ENCODE data around the gene XKRX.
A peak's percentile ranks its signal among the peaks of the same experiment; 100 is the strongest.

XKRX gene

GRCh38 chrX:100928660-100929613 lies at the start of gene XKRX:
TSS of gene XKRX (minus strand) at chrX:100928917. CDS start at chrX:100928304, 613 bp downstream.
- H3K4me3 ChIP-seq (ENCODE audit: low read depth, low read length): peak within 1 kb of the TSS; percentile 51
- no peaks in the 10 kb centered on the region for H3K27me3 ChIP-seq (replicated peaks)
- H3K27ac ChIP-seq: no peak within 1 kb of the TSS
- in situ Hi-C loops (cut with HindIII; ENCODE audit: low pct_ligation_motif_present, low sequenced_read_pairs): no loop called here
- TF ChIP-seq CTCF (IDR thresholded peaks at IDR 0.05; ENCODE audit: low read depth, low read length, missing control alignments): no peak
- no peak for DNase-seq
- no peaks in the 10 kb centered on the region for H3K36me3 ChIP-seq (replicated peaks)

- no peaks in the 10 kb centered on the region for H3K27me3 ChIP-seq (replicated peaks)
- no peak overlapping the region for H3K4me3 ChIP-seq (ENCODE audit: low read depth, low read length)
- no peaks in the 10 kb centered on the region for H3K36me3 ChIP-seq (replicated peaks)
- TF ChIP-seq CTCF (IDR thresholded peaks at IDR 0.05; ENCODE audit: low read depth, low read length, missing control alignments): no peak
- no peak for DNase-seq
- no peak overlapping the region for H3K27ac ChIP-seq
- in situ Hi-C loops (cut with HindIII; ENCODE audit: low pct_ligation_motif_present, low sequenced_read_pairs): no loop called here
These were observed 47.5 kb upstream of the XKRX start for GRCh38 chrX:100976211-100976610.

DNA sequence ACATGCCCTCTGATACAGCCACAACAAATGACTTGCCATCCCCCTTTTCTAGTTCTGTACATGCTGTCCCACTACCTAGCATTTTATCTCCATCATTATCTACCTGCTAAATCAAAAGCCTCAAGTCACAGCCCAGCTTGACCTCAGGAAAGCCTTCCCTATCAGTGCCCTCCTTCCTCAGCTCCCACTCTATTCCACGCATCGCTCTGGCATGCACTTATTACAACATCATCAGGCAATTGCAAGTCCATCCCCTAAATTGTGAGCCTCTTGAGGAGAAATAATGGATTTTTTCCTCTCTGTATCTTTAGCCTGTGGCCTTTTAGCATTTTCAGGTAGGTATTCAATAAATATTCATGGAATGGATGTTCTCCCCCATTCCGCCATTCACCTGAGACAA lies 46.5 kb upstream of the XKRX start:
- no peak for TF ChIP-seq CTCF (IDR thresholded peaks at IDR 0.05; ENCODE audit: low read depth, low read length, missing control alignments)
- in situ Hi-C loops (cut with HindIII; ENCODE audit: low pct_ligation_motif_present, low sequenced_read_pairs): no loop called here
- no peak overlapping the region for H3K27ac ChIP-seq
- H3K4me3 ChIP-seq (ENCODE audit: low read depth, low read length): no peak overlapping the region
- H3K27me3 ChIP-seq (replicated peaks): no peaks in the 10 kb centered on the region
- no peaks in the 10 kb centered on the region for H3K36me3 ChIP-seq (replicated peaks)
- DNase-seq: no peak

DNA sequence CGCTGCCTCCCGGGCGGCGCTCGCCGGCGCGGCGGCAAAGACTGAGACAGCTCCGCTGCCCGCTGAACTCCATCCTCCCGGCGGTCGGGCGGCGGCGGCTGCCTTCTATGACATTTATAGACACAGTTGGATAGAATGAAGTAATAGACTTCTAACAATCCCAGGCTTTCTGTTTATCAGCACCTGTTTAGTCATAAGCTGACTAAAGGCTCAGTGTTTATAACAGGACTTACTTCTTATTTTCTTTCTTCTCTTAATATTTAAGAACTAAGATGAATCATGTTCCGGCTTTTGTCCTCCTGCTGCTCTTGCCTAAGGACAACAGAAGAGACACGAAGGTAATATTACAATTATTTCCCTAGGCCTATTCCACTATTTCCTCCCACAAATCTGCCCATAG lies 44.7 kb upstream of the XKRX start:
- H3K27me3 ChIP-seq (replicated peaks): no peaks in the 10 kb centered on the region
- no peak overlapping the region for H3K4me3 ChIP-seq (ENCODE audit: low read depth, low read length)
- no peaks in the 10 kb centered on the region for H3K36me3 ChIP-seq (replicated peaks)
- no peak for TF ChIP-seq CTCF (IDR thresholded peaks at IDR 0.05; ENCODE audit: low read depth, low read length, missing control alignments)
- DNase-seq: no peak
- in situ Hi-C loops (cut with HindIII; ENCODE audit: low pct_ligation_motif_present, low sequenced_read_pairs): no loop called here
- H3K27ac ChIP-seq: peak overlapping the region; percentile 36

GRCh38 chrX:100969936-100970335 lies 41.2 kb upstream of the XKRX start:
- H3K27me3 ChIP-seq (replicated peaks): no peaks in the 10 kb centered on the region
- TF ChIP-seq CTCF (IDR thresholded peaks at IDR 0.05; ENCODE audit: low read depth, low read length, missing control alignments): no peak
- no peak overlapping the region for H3K27ac ChIP-seq
- in situ Hi-C loops (cut with HindIII; ENCODE audit: low pct_ligation_motif_present, low sequenced_read_pairs): no loop called here
- DNase-seq: no peak
- H3K36me3 ChIP-seq (replicated peaks): no peaks in the 10 kb centered on the region
- no peak overlapping the region for H3K4me3 ChIP-seq (ENCODE audit: low read depth, low read length)

Measured in brain microvascular endothelial cell (primary cell).